ENCODE measurements around the gene SLC35E1. TPM values are rescaled to one million over a fixed set of nuclear protein-coding genes. Genes with fewer than 3 reads are reported as not detected.

SLC35E1 gene
- total RNA-seq, 1 experiment from 2014 or later = 43.5 TPM

DNA sequence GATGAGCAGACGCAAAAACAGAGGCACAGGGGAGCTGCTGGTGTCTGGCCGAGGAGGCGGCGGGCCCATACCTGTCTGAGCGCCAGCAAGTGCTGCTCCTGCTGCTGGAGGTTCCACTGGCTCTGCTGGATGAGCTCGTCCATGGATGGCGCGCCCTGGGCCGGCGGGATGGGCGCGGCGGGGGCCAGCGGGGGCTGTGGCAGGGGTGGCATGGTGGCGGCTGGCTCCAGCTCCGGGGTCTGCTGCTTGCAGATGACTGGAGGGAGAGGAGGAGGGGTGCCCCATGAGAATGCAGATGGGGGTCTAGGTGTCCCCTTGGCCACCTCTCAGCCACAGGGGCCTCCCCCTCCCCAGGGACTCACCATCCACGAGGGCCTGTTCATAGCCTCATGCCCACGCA, 36.8 kb downstream of the SLC35E1 start:
- Histone ChIP-seq H3K9me3 (ENCODE audit: control insufficient read depth, insufficient read depth, low read depth, low read length) (no peaks in the 10 kb centered on the region), H3K4me1 (ENCODE audit: control insufficient read depth, insufficient read depth, low read length) (no peaks in the 10 kb centered on the region), H3K36me3 (ENCODE audit: control insufficient read depth, insufficient read depth, low read length) (peaks cover 4% of the 10 kb centered on the region), H3K27ac (ENCODE audit: low read length) (no peak overlapping the region), H3K4me3 (ENCODE audit: low read depth in 2 of 2, low read length in 2 of 2) (no peak overlapping the region), H3K27me3 (ENCODE audit: control insufficient read depth, insufficient read depth, low read length) (no peaks in the 10 kb centered on the region)
- DNase-seq (ENCODE audit: low read depth, low spot score) = no peak
- no TSS peak for BruUV-seq (replicated peaks)
- in situ Hi-C loops (cut with HindIII; ENCODE audit: low pct_unique_long_range_greater_than_20kb, low sequenced_read_pairs) = no loop called here
- CTCF ChIA-PET = no interaction called here
- ATAC-seq = no peak
- intact Hi-C loops (cut with micrococcal nuclease; ENCODE audit: unreplicated experiment) = no loop called here
- TF ChIP-seq, protein P1, sequence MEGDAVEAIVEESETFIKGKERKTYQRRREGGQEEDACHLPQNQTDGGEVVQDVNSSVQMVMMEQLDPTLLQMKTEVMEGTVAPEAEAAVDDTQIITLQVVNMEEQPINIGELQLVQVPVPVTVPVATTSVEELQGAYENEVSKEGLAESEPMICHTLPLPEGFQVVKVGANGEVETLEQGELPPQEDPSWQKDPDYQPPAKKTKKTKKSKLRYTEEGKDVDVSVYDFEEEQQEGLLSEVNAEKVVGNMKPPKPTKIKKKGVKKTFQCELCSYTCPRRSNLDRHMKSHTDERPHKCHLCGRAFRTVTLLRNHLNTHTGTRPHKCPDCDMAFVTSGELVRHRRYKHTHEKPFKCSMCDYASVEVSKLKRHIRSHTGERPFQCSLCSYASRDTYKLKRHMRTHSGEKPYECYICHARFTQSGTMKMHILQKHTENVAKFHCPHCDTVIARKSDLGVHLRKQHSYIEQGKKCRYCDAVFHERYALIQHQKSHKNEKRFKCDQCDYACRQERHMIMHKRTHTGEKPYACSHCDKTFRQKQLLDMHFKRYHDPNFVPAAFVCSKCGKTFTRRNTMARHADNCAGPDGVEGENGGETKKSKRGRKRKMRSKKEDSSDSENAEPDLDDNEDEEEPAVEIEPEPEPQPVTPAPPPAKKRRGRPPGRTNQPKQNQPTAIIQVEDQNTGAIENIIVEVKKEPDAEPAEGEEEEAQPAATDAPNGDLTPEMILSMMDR (IDR thresholded peaks at IDR 0.05) = no peak
- no peak for TF ChIP-seq POLR2AphosphoS5 (IDR thresholded peaks at IDR 0.05; ENCODE audit: low read depth, low read length)
- no peak for TF ChIP-seq TCF7L2 (IDR thresholded peaks at IDR 0.05; ENCODE audit: low read depth, low read length)
- TF ChIP-seq SIN3A (IDR thresholded peaks at IDR 0.05; ENCODE audit: borderline replicate concordance, insufficient read depth, low read depth, low read length) = no peak
- TF ChIP-seq, protein P2, sequence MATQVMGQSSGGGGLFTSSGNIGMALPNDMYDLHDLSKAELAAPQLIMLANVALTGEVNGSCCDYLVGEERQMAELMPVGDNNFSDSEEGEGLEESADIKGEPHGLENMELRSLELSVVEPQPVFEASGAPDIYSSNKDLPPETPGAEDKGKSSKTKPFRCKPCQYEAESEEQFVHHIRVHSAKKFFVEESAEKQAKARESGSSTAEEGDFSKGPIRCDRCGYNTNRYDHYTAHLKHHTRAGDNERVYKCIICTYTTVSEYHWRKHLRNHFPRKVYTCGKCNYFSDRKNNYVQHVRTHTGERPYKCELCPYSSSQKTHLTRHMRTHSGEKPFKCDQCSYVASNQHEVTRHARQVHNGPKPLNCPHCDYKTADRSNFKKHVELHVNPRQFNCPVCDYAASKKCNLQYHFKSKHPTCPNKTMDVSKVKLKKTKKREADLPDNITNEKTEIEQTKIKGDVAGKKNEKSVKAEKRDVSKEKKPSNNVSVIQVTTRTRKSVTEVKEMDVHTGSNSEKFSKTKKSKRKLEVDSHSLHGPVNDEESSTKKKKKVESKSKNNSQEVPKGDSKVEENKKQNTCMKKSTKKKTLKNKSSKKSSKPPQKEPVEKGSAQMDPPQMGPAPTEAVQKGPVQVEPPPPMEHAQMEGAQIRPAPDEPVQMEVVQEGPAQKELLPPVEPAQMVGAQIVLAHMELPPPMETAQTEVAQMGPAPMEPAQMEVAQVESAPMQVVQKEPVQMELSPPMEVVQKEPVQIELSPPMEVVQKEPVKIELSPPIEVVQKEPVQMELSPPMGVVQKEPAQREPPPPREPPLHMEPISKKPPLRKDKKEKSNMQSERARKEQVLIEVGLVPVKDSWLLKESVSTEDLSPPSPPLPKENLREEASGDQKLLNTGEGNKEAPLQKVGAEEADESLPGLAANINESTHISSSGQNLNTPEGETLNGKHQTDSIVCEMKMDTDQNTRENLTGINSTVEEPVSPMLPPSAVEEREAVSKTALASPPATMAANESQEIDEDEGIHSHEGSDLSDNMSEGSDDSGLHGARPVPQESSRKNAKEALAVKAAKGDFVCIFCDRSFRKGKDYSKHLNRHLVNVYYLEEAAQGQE (IDR thresholded peaks at IDR 0.05; ENCODE audit: insufficient read depth in 1 of 2, low read depth in 2 of 2, low read length in 1 of 2) = no peak
- POLR2A ChIA-PET = no interaction called here

GRCh38 chr19:16532440-16533234, 39.6 kb downstream of the SLC35E1 start:
- Histone ChIP-seq H3K4me3 (ENCODE audit: low read depth in 2 of 2, low read length in 2 of 2) (no peak overlapping the region), H3K27ac (ENCODE audit: low read length) (no peak overlapping the region), H3K36me3 (ENCODE audit: control insufficient read depth, insufficient read depth, low read length) (no peaks in the 10 kb centered on the region; the same call in 1 of the 2 replicates), H3K9me3 (ENCODE audit: control insufficient read depth, insufficient read depth, low read depth, low read length) (no peaks in the 10 kb centered on the region), H3K27me3 (ENCODE audit: control insufficient read depth, insufficient read depth, low read length) (no peaks in the 10 kb centered on the region), H3K4me1 (ENCODE audit: control insufficient read depth, insufficient read depth, low read length) (no peaks in the 10 kb centered on the region)
- ChIA-PET CTCF (no interaction called here), POLR2A (interaction anchor here (0.5 kb wide), 1 partner anchor 80 kb away, joined by 8 read pairs; no protein-coding TSS in a partner anchor)
- ATAC-seq (no peak), DNase-seq (ENCODE audit: low read depth, low spot score) (no peak)
- in situ Hi-C loops (cut with HindIII; ENCODE audit: low pct_unique_long_range_greater_than_20kb, low sequenced_read_pairs) (no loop called here), intact Hi-C loops (cut with micrococcal nuclease; ENCODE audit: unreplicated experiment) (no loop called here)
- TF ChIP-seq, protein P1 (IDR thresholded peaks at IDR 0.05) = no peak
- no peak for TF ChIP-seq POLR2AphosphoS5 (IDR thresholded peaks at IDR 0.05; ENCODE audit: low read depth, low read length)
- no peak for TF ChIP-seq TCF7L2 (IDR thresholded peaks at IDR 0.05; ENCODE audit: low read depth, low read length)
- TF ChIP-seq, protein P2 (IDR thresholded peaks at IDR 0.05; ENCODE audit: insufficient read depth in 1 of 2, low read depth in 2 of 2, low read length in 1 of 2) = no peak
- no peak for TF ChIP-seq SIN3A (IDR thresholded peaks at IDR 0.05; ENCODE audit: borderline replicate concordance, insufficient read depth, low read depth, low read length)
- BruUV-seq (replicated peaks) = no TSS peak
